GM12892 (cell line): ENCODE data around the gene CAPNS1.

Experiments used
- POLR2A ChIP-seq: IDR thresholded peaks from 2 replicates; pipeline ENCODE4 v1.6.1; 2011; ENCODE audit warnings: low read depth, low read length, control low read depth
- POLR2AphosphoS5 ChIP-seq: IDR thresholded peaks from 2 replicates; pipeline ENCODE4 v1.6.1; 2011; ENCODE audit warnings: low read depth, low read length, control low read depth

- TF ChIP-seq POLR2AphosphoS5 (no peak), POLR2A (no peak)
Observed at GRCh38 chr19:36125557-36125956, 14.3 kb upstream of the CAPNS1 start.
